Right lobe of liver (tissue), 6 donors: ENCODE results near the gene KCNK16. TPM values are rescaled to one million over a fixed set of nuclear protein-coding genes. Genes with fewer than 3 reads are reported as not detected.
A peak's percentile ranks its signal among the peaks of the same experiment; 100 is the strongest.

Experiments used
- ATAC-seq, 4 donors: fragments of 200-7000 bp; cut with Tn5 transposase; one replicate each; pipeline ENCODE4 v1.9.1; 2020; ENCODE audit warnings: mild to moderate bottlenecking in 4 of 4, moderate library complexity in 4 of 4
- DNase-seq, 3 donors: peaks; one replicate each; pipeline ENCODE4 v3.0.0-alpha.2; 2020
- H3K27ac ChIP-seq, 3 donors: fragments of 200-600 bp; one replicate each; pipeline ENCODE4 v1.8.0; 2022
- H3K27me3 ChIP-seq, 2 donors: fragments of 200-600 bp; one replicate each; pipeline ENCODE4 v1.8.0; 2022
- H3K36me3 ChIP-seq, 4 donors: fragments of 200-600 bp; sonication (generic) in 1 of 4; one replicate each; pipeline versions ENCODE4 v1.5.1 to v1.8.0; 2017 to 2022; ENCODE audit warnings: control low read depth in 1 of 4
- H3K4me1 ChIP-seq, 4 donors: fragments of 200-600 bp; sonication (generic) in 1 of 4; one replicate each; pipeline versions ENCODE4 v1.5.1 to v1.8.0; 2017 to 2022; ENCODE audit warnings: control low read depth in 1 of 4
- H3K4me3 ChIP-seq, 3 donors: fragments of 200-600 bp; one replicate each; pipeline ENCODE4 v1.8.0; 2022
- H3K9me3 ChIP-seq, 4 donors: fragments of 200-600 bp; sonication (generic) in 1 of 4; one replicate each; pipeline versions ENCODE4 v1.5.1 to v1.8.0; 2017 to 2022; ENCODE audit warnings: control low read depth in 1 of 4
- POLR2A ChIP-seq: fragments of 450-650 bp; IDR thresholded peaks from one replicate; pipeline ENCODE4 v1.6.1; 2017; ENCODE audit warnings: antibody characterized with exemption, mild to moderate bottlenecking
- WGBS: methylation state at CpG from one replicate; pipeline ENCODE4 v1.1.6; 2018; ENCODE audit warnings: low coverage, low lambda C conversion rate; ENCODE audit not compliant: insufficient coverage; ENCODE audit errors: missing lambda C conversion rate; 5-methylcytosine and 5-hydroxymethylcytosine counted together
- intact Hi-C, 2 donors: fragments of 100-400 bp; cut with DNase I; formaldehyde crosslinking; loops; one replicate each; pipeline versions ENCODE4 v1.11.2 to v1.14.1; 2022
- total RNA-seq, 6 experiments: library from RNA; depleted of rRNA in 2 of 6; stranded (reverse); fragments of >200 nt in 2 of 6; fragmentation: NEBNext Ultra II Directional in 3 of 6; extraction: Animal tissue kit (Norgen Biotek cat#: 25700) in 3 of 6; gene quantifications; one replicate each; pipeline versions ENCODE4 v1.1.0 to v1.2.4, GENCODE V29; 2016 to 2023
- TF ChIP-seq, protein P1 (sequence below), 4 donors: fragments of 200-600 bp in 3 of 4; fragments of 450-650 bp in 1 of 4; IDR thresholded peaks; one replicate each; pipeline versions ENCODE4 v1.5.1 to v1.8.0; 2016 to 2022; ENCODE audit warnings: antibody characterized with exemption in 4 of 4, mild to moderate bottlenecking in 2 of 4
- donor health status: DM: no; HTN: yes; CAD: no.
- donor health status: DM: no; HTN: no; CAD: no.
- donor health status: DM: no; HTN: no; CAD: no.
- donor health status: DM: no; HTN: yes; CAD: no.
- donor health status: DM: no; HTN: yes; CAD: no.

Gene KCNK16
- total RNA-seq, 6 experiments from 2014 or later: not detected

DNA sequence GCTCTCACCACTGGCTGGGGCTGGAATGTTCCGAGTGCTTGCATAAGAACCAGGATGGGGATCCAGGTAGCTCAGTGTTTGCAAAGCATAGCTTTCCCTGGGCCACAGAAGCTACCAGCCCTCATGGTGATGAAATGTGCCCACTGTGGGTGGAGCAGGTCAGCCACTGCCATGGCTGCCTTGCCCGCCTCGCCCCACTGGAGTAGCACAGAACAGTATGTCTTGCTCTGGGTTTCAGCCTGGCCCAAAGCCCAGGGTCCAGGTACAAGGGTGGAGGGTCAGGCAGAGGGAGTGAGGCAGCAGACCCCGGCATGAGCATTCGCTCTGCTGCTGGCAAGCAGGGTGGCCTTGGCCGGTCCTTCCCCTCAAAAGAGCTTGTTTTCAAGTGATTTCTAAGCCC lies 43.0 kb downstream of the KCNK16 start:
- Histone ChIP-seq H3K27me3 (no peaks in the 10 kb centered on the region), H3K9me3 (no peaks in the 10 kb centered on the region), H3K4me1 (peaks cover 0 to 46% (median 19%) of the 10 kb centered on the region in 4 donors), H3K27ac (peak overlapping the region; percentile 44 to 83 (median 78)), H3K36me3 (no peaks in the 10 kb centered on the region), H3K4me3 (no peak overlapping the region)
- peak; percentile 67 to 97 (median 91) for DNase-seq
- TF ChIP-seq, protein P1, sequence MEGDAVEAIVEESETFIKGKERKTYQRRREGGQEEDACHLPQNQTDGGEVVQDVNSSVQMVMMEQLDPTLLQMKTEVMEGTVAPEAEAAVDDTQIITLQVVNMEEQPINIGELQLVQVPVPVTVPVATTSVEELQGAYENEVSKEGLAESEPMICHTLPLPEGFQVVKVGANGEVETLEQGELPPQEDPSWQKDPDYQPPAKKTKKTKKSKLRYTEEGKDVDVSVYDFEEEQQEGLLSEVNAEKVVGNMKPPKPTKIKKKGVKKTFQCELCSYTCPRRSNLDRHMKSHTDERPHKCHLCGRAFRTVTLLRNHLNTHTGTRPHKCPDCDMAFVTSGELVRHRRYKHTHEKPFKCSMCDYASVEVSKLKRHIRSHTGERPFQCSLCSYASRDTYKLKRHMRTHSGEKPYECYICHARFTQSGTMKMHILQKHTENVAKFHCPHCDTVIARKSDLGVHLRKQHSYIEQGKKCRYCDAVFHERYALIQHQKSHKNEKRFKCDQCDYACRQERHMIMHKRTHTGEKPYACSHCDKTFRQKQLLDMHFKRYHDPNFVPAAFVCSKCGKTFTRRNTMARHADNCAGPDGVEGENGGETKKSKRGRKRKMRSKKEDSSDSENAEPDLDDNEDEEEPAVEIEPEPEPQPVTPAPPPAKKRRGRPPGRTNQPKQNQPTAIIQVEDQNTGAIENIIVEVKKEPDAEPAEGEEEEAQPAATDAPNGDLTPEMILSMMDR (IDR thresholded peaks at IDR 0.05): no peak
- TF ChIP-seq POLR2A: peak; percentile 21
- intact Hi-C loops: no loop called here
- peak; percentile 67 to 83 (median 78) for ATAC-seq
- WGBS: no CpG with 5 or more reads among the region's 6 CpGs

DNA sequence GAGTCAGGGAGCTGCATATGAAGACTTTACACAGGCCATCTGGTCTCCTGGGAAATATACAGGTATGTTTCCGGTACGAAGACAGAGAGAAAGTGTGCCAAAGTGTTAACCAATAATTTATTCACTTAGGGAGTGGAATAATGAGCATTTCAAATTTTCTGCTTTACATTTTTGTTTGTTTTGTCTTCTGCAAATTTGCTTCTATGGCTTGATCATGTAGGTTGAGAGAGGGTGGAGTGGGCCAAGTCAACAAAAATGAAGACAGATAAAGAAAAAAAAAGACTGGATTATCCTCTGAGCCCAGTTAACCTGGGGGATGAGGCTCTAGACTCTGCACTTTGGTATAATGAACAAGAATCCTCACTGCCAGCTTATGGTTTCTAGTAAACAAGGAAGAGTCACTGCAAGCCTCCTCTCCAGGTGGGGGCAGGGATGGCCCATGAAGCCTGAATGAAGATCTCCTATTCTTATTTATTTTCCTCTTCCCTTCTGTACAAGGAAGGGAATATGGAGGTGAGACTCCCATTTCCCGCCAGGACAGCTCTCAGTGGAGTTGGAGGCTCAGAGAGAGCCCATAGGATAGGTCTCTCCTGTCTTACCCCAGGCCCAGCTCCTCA lies 46.0 kb downstream of the KCNK16 start:
- no peaks in the 10 kb centered on the region for H3K9me3 ChIP-seq
- ATAC-seq (no peak), DNase-seq (no peak)
- TF ChIP-seq, protein P1 (IDR thresholded peaks at IDR 0.05): no peak
- H3K4me3 ChIP-seq: no peak overlapping the region
- peaks cover 0 to 28% (median 14%) of the 10 kb centered on the region in 4 donors for H3K4me1 ChIP-seq
- 61% methylated on average over 2 of the region's 3 CpGs for WGBS
- H3K36me3 ChIP-seq: no peaks in the 10 kb centered on the region
- intact Hi-C loops: no loop called here
- no peaks in the 10 kb centered on the region for H3K27me3 ChIP-seq
- H3K27ac ChIP-seq: no peak overlapping the region

DNA sequence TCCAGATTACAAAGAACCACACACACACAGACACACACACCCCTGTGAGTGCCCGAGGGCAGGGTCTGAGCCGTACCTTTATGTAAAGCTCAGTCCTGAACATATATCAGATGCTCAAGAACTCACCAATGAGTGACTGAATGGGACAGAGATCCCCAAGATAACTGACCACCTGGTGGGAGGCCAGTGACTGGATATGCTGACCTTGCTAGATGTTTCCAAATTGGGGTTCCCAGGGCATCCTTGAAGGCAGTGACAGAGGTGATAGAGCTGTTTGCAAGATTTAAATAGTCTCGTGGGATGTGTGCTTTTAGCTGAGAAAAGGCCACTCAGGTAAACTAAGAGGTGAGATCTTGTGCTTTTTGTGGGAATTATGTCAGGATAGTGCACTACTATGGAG lies 47.6 kb downstream of the KCNK16 start:
- no peak overlapping the region for H3K27ac ChIP-seq
- no peaks in the 10 kb centered on the region for H3K27me3 ChIP-seq
- 100% methylated on average over 1 of the region's 3 CpGs for WGBS
- H3K4me1 ChIP-seq: peaks cover 0 to 15% (median 6%) of the 10 kb centered on the region in 4 donors
- intact Hi-C loops: no loop called here
- H3K4me3 ChIP-seq: no peak overlapping the region
- no peak for ATAC-seq
- H3K9me3 ChIP-seq: no peaks in the 10 kb centered on the region
- TF ChIP-seq, protein P1 (IDR thresholded peaks at IDR 0.05): no peak
- no peak for TF ChIP-seq POLR2A
- no peaks in the 10 kb centered on the region for H3K36me3 ChIP-seq
- DNase-seq: no peak

DNA sequence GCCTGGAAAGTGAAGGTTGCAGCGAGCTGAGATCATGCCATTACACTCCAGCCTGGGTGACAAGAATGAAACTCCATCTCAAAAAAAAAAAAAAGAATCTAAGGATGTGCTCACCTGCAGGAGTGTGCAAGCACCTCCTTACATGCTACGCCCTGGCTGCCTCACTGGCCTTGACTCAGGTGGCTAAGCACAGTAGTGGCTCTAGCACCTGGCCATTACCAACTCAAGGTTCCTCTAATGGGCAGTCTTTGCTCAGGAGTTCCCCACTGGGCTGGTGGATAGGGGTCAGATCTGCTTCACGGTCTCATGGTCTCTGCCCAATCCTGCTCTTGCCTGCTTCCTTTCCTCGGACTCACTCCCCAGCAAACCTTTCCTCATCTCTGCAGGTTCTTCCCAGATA lies 48.0 kb downstream of the KCNK16 start:
- Histone ChIP-seq H3K9me3 (no peaks in the 10 kb centered on the region), H3K27me3 (no peaks in the 10 kb centered on the region), H3K4me1 (peaks cover 0 to 12% (median 4%) of the 10 kb centered on the region in 4 donors), H3K4me3 (no peak overlapping the region), H3K36me3 (no peaks in the 10 kb centered on the region), H3K27ac (no peak overlapping the region)
- intact Hi-C loops: no loop called here
- ATAC-seq: no peak
- DNase-seq: no peak
- TF ChIP-seq, protein P1 (IDR thresholded peaks at IDR 0.05): no peak
- TF ChIP-seq POLR2A: no peak
- 72% methylated on average over 3 of the region's 4 CpGs for WGBS
